Ramos (cell line): Measurements from ENCODE around the gene RASSF6.
"Not testable (repeated sequence)": the region's sequence is repeated elsewhere in the genome, so short reads cannot be mapped to it uniquely, and the experiment has no call there.

Source experiments
- in situ Hi-C: fragments of 300-500 bp; cut with MboI; formaldehyde crosslinking; loops from one replicate; pipeline ENCODE4 v1.14.3; 2022; ENCODE audit warnings: low sequenced_read_pairs; ENCODE audit not compliant: unreplicated experiment

RASSF6 gene

DNA sequence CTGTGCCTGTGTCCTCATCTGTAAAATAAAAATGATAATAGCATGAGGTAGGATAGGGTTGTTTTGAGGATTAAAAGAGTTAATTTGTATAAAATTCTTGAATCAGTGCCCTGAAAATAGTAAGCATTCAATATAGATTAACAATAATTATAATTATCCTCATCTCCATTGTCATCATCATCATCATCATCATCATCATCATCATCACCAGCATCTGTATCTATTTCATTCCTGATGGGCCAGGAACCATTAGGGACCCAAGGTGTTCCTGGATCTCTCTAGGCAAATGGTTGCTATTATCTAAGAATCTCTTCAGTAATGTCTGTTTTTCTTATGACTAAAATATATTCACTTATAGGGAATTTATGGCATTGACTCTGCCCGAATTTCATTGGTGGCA, 31.6 kb downstream of the RASSF6 start:
- in situ Hi-C loops: no loop called here

- in situ Hi-C loops: no loop called here
Measured at GRCh38 chr4:73586666-73587065, 33.6 kb downstream of the RASSF6 start.

GRCh38 chr4:73586040-73586439, 34.2 kb downstream of the RASSF6 start:
- in situ Hi-C loops: no loop called here

DNA sequence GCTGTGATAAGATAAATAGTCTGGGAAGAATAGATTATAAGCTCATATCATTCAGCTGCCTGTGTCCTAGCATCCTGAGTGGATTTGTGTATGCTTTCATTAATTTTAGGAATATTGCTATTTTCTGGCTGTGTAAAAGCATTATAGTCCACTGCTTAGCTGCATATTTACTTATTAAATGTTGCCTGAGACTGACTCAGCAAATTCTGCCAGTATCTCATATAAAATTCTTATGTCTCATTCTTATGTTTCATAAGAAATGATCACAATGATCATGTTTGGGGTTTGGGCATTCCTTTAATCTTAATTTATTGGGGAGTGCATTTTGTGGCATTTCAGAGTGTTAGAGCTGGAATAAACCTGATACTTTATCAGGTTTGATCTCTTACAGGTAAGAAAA, 34.9 kb downstream of the RASSF6 start:
- in situ Hi-C loops: no loop called here

- in situ Hi-C loops: no loop called here
Measured at GRCh38 chr4:73583666-73584065, 36.6 kb downstream of the RASSF6 start.

- in situ Hi-C loops: loop anchor here (5.0 kb wide), 1 partner anchor 80 kb away; no protein-coding TSS in a partner anchor
Measured at GRCh38 chr4:73577371-73577770, 42.9 kb downstream of the RASSF6 start.

GRCh38 chr4:73576381-73576780, 43.9 kb downstream of the RASSF6 start:
- in situ Hi-C loops: loop anchor here (5.0 kb wide), 1 partner anchor 81 kb away; no protein-coding TSS in a partner anchor

- in situ Hi-C loops: loop anchor here (5.0 kb wide), 1 partner anchor 82 kb away; no protein-coding TSS in a partner anchor
Measured at GRCh38 chr4:73575660-73576059, 44.6 kb downstream of the RASSF6 start.

DNA sequence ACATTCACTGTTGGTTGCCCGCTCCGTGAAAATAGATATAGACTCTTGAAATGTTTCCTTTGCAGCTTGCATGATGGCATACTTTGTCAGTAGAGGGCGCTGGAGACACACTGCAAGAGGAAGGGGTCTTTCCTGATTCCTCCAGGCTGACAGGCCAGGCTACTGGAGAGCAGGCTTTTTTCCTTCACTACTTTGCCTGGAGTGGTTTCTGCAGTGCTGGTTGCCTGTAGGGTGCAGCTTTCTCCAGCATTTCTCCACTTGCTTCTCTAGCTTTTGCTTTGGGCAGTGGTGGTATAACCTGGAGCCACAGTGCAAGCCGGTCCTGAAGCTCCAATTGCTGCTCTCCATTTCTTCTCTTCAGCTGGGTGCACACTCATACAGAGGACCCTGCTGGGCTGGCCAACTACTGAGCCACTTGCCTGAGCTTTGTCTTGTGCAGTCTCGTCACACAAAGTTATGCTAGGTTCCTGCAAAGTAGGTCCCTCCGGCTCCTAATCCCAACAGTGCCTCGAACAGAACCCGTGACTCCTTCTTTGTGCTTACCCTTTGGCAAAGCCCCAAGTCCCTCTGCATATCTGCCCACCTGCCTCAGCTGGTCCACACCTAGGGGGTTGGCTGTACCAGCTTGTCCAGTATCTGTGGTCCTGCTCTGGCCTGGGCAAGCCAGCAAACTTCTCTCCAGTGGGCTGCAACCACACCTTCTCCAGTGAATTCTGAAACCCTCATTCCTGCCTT, 46.3 kb downstream of the RASSF6 start:
- in situ Hi-C loops: no loop called here

- in situ Hi-C loops: not testable (repeated sequence)
Measured at GRCh38 chr4:73550865-73551264, 69.4 kb downstream of the RASSF6 start.

- in situ Hi-C loops: no loop called here
Measured at GRCh38 chr4:73544620-73545019, 75.6 kb downstream of the RASSF6 start.

- in situ Hi-C loops: no loop called here
Measured at GRCh38 chr4:73541251-73541650, 79.0 kb downstream of the RASSF6 start.

DNA sequence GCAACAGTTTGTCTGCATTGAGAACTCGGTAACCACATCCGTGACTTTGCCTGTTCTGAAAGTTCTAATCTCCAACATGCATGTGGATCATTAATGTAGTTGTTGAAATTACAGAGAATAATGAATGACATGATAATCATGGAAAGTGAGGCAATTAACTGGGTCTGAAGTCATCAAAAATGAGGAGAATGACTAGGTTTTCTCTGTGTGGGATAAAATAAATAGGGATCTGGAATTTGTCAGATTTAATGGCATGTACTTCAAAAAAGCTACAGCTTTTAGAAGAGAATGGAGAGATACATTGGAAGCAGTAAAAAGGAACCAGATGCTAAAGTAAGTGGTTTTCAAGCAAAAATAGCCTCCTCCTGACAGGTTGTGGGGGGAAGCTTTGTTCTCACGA, 79.4 kb downstream of the RASSF6 start:
- in situ Hi-C loops: no loop called here

DNA sequence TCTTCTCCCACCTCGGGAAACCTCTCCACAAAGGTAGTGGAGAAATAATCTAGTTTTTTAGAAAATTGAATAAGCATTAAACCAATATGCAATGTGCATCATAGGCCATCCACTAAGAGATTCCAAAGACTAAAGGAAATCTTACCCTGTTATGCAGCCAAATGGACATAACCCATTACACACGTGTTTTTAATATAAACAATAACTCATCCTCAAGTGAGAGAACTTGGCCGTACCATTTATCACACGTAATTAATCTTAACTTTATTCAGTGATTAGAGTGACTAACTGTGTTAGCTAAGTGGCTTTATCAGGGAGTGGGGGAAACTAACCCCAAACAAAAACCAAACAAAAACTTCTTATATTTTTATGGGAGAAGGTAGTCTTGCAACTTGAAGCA, 80.8 kb downstream of the RASSF6 start:
- in situ Hi-C loops: no loop called here

DNA sequence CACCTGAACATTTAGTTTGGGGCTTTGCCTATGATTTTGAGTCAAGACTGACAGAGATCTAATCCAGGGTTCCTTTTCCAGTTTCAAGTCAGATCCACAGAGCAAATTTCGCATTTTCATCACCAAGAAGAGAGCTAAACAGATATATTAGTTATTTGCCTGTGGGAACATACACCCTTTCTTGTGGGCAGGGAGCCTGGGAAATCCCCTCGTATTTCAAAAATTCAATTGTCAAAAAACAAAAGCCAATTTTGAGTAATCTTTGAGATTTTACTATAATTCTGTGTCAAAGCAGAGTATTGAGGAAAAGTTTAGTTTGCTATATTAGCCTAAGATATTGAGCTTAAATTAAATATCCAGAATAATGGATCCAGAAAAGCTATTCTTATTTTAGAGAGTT, 82.1 kb downstream of the RASSF6 start:
- in situ Hi-C loops: no loop called here

DNA sequence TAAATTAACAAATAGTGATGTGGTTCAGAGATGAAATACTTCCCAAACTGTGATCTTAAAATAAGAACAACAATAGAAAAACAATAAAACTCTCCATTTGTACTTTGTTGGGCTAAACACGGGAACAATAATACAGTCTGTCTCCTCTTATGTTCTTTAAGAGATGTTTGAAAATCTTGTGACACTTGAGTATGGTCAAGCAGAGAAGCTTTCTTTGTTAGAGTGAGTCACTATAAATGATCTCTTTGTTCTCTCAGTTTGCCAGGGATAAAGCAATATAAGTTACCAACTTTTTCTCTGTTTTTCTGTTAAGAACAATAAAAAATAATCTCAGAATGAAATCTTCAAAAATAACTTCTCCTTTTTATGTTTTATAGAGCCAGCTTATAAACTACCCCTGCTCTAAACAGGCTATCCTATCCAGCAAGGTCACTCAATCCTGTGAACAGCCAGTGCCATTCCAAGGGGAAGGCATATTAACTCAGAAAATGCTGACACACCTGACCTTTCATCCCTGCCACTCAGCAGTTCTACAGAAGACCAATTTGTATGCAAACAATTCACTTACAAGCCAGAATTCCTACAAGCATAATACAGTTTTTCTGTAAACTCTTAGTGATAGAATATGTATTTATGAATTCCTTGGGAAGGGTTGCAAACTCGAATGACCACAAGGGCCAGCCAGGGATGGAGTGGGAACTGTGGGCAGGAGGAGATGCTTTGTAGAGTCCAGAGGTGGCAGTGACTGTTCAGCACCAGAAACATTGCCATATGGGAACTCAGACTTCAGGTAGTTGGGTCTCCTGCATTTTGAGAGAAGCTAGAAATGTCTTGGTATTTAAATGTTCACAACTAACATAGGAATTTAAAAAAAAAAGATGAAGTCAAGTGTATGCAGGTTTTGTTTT, 86.5 kb downstream of the RASSF6 start:
- in situ Hi-C loops: no loop called here

- in situ Hi-C loops: no loop called here
Measured at GRCh38 chr4:73528171-73528570, 92.1 kb downstream of the RASSF6 start.

GRCh38 chr4:73527196-73527595, 93.0 kb downstream of the RASSF6 start:
- in situ Hi-C loops: no loop called here

GRCh38 chr4:73525611-73526010, 94.6 kb downstream of the RASSF6 start:
- in situ Hi-C loops: no loop called here

DNA sequence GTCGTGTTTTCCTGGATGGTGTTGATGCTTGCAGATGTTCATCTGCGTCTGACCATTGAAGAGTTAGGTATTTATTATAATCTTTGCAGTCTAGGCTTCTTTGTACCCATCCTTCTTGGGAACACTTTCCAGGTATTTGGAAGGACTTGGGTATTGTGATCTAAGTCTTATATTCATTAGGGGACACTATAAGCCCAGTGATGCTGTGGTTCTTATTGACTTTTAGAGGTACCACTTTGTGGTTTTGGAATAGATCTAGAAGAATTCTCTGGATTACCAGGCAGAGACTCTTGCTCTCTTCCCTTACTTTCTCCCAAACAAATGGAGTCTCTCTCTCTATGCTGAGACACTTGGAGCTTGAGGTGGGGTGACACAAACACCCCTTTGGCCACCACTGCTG, 97.1 kb downstream of the RASSF6 start:
- in situ Hi-C loops: no loop called here
